ENCODE data around the gene SEMA6A. TPM values are rescaled to one million over a fixed set of nuclear protein-coding genes. Genes with fewer than 3 reads are reported as not detected.

The SEMA6A gene
- total RNA-seq, 1 experiment from 2014 or later = 406 TPM

- TF ChIP-seq NR2C2 (CRISPR knock-in tag; IDR thresholded peaks at IDR 0.05) (no peak), FOXJ3 (CRISPR knock-in tag; IDR thresholded peaks at IDR 0.05; ENCODE audit: borderline replicate concordance) (no peak), ERG (CRISPR knock-in tag; IDR thresholded peaks at IDR 0.05) (no peak), EMX1 (CRISPR knock-in tag; IDR thresholded peaks at IDR 0.05) (no peak), ARID4B (CRISPR knock-in tag; IDR thresholded peaks at IDR 0.05; ENCODE audit: borderline replicate concordance) (no peak)
Measured at GRCh38 chr5:116452774-116453368, 121.8 kb downstream of the SEMA6A start (continued).

- Mint-ChIP-seq H3K27ac (peak overlapping the region; percentile 6; the same call in 1 of the 2 replicates), H3K9me3 (no peaks in the 10 kb centered on the region), H3K4me1 (peaks cover 80% of the 10 kb centered on the region), H3K4me3 (no peak overlapping the region), H3K36me3 (peaks cover 60% of the 10 kb centered on the region), H3K27me3 (ENCODE audit: low read depth) (no peaks in the 10 kb centered on the region)
- POLR2A ChIA-PET = no interaction called here
- ATAC-seq (peak; percentile 42), DNase-seq (ENCODE audit: low spot score) (no peak)
- CTCF ChIA-PET = no interaction called here
- no peak for TF ChIP-seq IRF2 (CRISPR knock-in tag; IDR thresholded peaks at IDR 0.05; ENCODE audit: borderline replicate concordance, low read depth)
- no peak for TF ChIP-seq ZNF396 (CRISPR knock-in tag; IDR thresholded peaks at IDR 0.05; ENCODE audit: borderline replicate concordance)
- no peak for TF ChIP-seq ZNF532 (CRISPR knock-in tag; IDR thresholded peaks at IDR 0.05; ENCODE audit: borderline replicate concordance)
- no peak for TF ChIP-seq E2F5 (CRISPR knock-in tag; IDR thresholded peaks at IDR 0.05)
- TF ChIP-seq ERG (CRISPR knock-in tag; IDR thresholded peaks at IDR 0.05) = no peak
Measured at GRCh38 chr5:116451905-116452450, 122.6 kb downstream of the SEMA6A start.
